Kidney epithelial cell (primary cell): ENCODE results near the gene AMIGO2. TPM values are rescaled to one million over a fixed set of nuclear protein-coding genes. Genes with fewer than 3 reads are reported as not detected.
A peak's percentile ranks its signal among the peaks of the same experiment; 100 is the strongest.

Source experiments
- DNase-seq: peaks from one replicate; pipeline ENCODE4 v3.0.0-alpha.2; 2010; ENCODE audit warnings: low read depth
- H3K27me3 ChIP-seq: 2 replicates; pipeline ENCODE4 v1.6.0; 2011; ENCODE audit warnings: low read length; ENCODE audit not compliant: control insufficient read depth, insufficient read depth
- H3K36me3 ChIP-seq: 2 replicates; pipeline ENCODE4 v1.5.1; 2011; ENCODE audit warnings: low read length; ENCODE audit not compliant: control insufficient read depth, insufficient read depth
- H3K4me3 ChIP-seq: 2 replicates; pipeline ENCODE4 v1.5.1; 2011; ENCODE audit warnings: low read depth, mild to moderate bottlenecking, control low read depth, low read length
- total RNA-seq: library from RNA; depleted of rRNA; stranded (reverse); fragments of >200 nt; gene quantifications from 2 replicates; pipeline ENCODE4 v1.2.3, GENCODE V29; 2015
- TF ChIP-seq, protein P1 (sequence below): IDR thresholded peaks from 2 replicates; pipeline ENCODE4 v1.5.1; 2011; ENCODE audit warnings: mild to moderate bottlenecking, moderate library complexity, low read length, control low read depth, inconsistent platforms; ENCODE audit not compliant: insufficient read depth, poor library complexity, severe bottlenecking

Gene AMIGO2, protein sequence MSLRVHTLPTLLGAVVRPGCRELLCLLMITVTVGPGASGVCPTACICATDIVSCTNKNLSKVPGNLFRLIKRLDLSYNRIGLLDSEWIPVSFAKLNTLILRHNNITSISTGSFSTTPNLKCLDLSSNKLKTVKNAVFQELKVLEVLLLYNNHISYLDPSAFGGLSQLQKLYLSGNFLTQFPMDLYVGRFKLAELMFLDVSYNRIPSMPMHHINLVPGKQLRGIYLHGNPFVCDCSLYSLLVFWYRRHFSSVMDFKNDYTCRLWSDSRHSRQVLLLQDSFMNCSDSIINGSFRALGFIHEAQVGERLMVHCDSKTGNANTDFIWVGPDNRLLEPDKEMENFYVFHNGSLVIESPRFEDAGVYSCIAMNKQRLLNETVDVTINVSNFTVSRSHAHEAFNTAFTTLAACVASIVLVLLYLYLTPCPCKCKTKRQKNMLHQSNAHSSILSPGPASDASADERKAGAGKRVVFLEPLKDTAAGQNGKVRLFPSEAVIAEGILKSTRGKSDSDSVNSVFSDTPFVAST
- 271 and 284 TPM in 2 replicates for total RNA-seq

DNA sequence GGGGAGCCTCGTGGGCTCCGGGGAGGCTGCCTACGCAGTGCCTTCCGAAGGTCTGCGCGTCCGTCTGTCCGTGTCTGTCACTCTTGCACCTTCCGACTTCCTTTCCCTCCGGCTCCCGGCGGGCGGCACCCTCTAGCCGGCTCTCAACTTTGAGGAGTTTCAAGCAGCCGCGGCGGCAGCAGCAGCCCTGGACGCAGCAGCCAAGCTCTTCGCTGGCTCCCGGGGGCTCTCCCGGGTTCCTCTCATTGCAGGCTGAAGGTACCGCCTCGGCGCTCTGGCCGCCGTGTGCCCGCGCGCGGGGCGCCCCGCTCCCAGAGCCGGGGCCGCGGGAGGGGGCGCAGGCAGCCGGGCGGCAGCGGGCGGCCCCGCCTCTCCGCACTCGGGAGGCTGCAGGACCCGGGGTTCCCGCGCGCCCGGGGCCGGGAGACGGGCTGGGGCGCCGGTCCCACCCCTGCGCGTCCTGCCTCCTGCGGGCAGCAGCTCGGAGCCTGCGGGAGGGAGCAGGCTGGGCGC is at the start of gene AMIGO2, which contains the start of gene PCED1B:
AMIGO2 (minus strand) TSS at position 492 of the 513 bp plus-strand sequence. CDS start 957 bp downstream, outside the sequence.
PCED1B (plus strand) TSS at position 154 of the 513 bp plus-strand sequence. CDS start 155,443 bp downstream, outside the sequence.
- no peak for DNase-seq
- H3K27me3 ChIP-seq, result no peaks in the 10 kb centered on the region
- TF ChIP-seq, protein P1, sequence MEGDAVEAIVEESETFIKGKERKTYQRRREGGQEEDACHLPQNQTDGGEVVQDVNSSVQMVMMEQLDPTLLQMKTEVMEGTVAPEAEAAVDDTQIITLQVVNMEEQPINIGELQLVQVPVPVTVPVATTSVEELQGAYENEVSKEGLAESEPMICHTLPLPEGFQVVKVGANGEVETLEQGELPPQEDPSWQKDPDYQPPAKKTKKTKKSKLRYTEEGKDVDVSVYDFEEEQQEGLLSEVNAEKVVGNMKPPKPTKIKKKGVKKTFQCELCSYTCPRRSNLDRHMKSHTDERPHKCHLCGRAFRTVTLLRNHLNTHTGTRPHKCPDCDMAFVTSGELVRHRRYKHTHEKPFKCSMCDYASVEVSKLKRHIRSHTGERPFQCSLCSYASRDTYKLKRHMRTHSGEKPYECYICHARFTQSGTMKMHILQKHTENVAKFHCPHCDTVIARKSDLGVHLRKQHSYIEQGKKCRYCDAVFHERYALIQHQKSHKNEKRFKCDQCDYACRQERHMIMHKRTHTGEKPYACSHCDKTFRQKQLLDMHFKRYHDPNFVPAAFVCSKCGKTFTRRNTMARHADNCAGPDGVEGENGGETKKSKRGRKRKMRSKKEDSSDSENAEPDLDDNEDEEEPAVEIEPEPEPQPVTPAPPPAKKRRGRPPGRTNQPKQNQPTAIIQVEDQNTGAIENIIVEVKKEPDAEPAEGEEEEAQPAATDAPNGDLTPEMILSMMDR, result peak; percentile 50
- peak within 1 kb of the TSS; percentile 68 for H3K4me3 ChIP-seq
- no peaks in the 10 kb centered on the region for H3K36me3 ChIP-seq

DNA sequence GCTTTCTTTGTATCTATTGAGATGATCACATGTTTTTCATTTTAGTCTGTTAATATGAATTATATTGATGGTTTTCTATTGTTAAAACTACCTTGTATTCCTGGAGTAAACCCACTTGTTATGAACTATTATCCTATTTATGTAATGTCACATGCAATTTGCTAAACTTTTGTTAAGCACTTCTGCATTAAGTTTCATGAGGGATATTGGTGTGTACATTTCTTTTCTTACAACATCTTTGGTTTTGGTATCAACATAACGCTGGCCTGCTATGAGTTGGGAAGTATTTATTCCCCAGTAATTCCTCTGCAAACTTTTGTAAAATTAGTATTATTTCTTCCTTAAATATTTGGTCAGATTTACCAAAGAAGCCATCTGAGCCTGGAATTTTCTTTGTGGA is 46.5 kb upstream of the AMIGO2 start:
- no peak for DNase-seq
- H3K36me3 ChIP-seq, result no peaks in the 10 kb centered on the region
- H3K4me3 ChIP-seq, result no peak overlapping the region
- TF ChIP-seq, protein P1, result no peak
- no peaks in the 10 kb centered on the region for H3K27me3 ChIP-seq

DNA sequence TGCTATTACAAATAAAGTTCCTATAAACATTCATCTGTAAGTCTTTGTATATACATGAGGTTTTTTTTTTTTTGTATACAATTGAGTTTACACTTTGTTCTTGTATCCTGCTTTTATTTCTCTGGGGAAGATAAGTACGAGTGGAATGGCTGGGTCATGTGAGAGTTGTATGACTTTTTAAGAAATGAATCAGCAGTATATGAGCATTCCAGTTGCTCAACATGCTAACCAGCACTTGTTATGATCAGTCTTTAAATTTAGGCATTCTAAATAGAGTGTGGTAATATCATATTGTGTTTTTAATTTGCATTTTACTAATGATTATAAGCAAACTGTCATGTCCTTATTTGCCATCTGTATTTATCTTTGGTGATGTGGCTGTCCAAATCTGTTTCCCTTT is 44.7 kb upstream of the AMIGO2 start:
- TF ChIP-seq, protein P1, result no peak
- Histone ChIP-seq H3K4me3 (no peak overlapping the region), H3K27me3 (no peaks in the 10 kb centered on the region), H3K36me3 (no peaks in the 10 kb centered on the region)
- DNase-seq, result no peak

DNA sequence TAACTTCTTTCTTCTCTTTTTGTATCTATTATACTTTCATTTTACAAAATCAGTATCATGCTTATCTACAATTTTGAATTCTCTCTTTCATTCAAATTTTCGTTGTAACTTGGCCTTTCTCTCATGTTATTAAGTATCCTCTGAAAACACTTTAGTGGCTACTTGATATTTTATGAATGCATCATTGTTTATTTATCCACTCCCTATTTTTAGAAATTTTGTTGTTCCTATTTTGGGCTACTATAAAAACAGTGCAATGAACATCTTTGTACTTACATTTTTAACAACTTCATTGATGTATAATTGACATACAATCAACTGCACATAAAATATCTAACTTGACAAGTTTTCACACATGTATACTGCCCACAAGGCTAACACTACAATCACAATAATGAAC is 44.0 kb upstream of the AMIGO2 start:
- no peak for DNase-seq
- TF ChIP-seq, protein P1, result no peak
- Histone ChIP-seq H3K36me3 (no peaks in the 10 kb centered on the region), H3K27me3 (no peaks in the 10 kb centered on the region), H3K4me3 (no peak overlapping the region)

DNA sequence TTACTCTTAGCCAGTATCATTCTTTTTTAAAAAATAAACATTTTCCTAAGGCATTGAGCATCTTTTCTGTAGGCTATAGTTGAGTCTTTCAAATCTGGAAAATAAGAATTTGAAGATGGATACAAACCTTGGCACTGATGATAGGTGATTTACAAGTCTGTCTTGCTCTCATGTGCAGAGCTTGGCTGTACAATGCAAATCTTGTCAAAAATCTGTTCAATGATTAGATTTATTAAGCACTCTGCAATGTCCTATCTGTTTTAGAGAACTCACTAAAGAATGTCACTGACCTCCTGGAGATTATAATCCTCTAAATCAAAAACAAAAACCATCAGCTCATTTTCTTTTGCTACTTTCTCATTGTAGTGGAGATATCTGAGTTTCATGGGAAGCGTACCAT is 42.8 kb upstream of the AMIGO2 start:
- no peak for DNase-seq
- Histone ChIP-seq H3K36me3 (no peaks in the 10 kb centered on the region), H3K27me3 (no peaks in the 10 kb centered on the region), H3K4me3 (no peak overlapping the region)
- TF ChIP-seq, protein P1, result no peak
